Stimulated activated CD8-positive, alpha-beta memory T cell treated with anti-CD3 and anti-CD28 coated beads, Interleukin-2, amount 100 ng/mL, for 48 hours (primary cell): Measurements from ENCODE around the gene MKLN1.
A peak's percentile ranks its signal among the peaks of the same experiment; 100 is the strongest.
"Not testable (repeated sequence)": the region's sequence is repeated elsewhere in the genome, so short reads cannot be mapped to it uniquely, and the experiment has no call there.

Experiments used
- DNase-seq, 2 donors: peaks; one replicate each; pipeline ENCODE4 v3.0.0-alpha.2; 2020; ENCODE audit warnings: low read depth in 2 of 2

The MKLN1 gene

GRCh38 chr7:131312838-131313237 is 14.8 kb upstream of the MKLN1 start:
- no peak for DNase-seq

DNA sequence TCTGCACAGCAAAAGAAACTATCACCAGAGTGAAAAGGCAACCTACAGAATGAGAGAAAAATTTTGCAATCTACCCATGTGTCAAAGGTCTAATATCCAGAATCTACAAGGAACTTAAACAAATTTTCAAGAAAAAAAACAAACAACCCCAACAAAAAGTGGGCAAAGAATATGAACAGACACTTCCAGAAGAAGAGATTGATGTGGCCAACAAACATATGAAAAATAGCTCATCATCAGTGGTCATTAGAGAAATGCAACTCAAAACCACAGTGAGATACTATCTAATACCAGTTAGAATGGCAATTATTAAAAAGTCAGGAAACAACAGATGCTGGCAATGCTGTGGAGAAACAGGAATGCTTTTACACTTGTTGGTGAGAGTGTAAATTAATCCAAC is 7.1 kb upstream of the MKLN1 start:
- DNase-seq, result no peak

GRCh38 chr7:131321656-131322055 is 6.0 kb upstream of the MKLN1 start:
- no peak for DNase-seq

- DNase-seq, result no peak
Observed at GRCh38 chr7:131322061-131322460, 5.6 kb upstream of the MKLN1 start.

GRCh38 chr7:131322861-131323260 is 4.8 kb upstream of the MKLN1 start:
- no peak for DNase-seq

GRCh38 chr7:131325179-131325840 is 2.4 kb upstream of the MKLN1 start:
- peak; percentile 7 to 9 for DNase-seq

DNA sequence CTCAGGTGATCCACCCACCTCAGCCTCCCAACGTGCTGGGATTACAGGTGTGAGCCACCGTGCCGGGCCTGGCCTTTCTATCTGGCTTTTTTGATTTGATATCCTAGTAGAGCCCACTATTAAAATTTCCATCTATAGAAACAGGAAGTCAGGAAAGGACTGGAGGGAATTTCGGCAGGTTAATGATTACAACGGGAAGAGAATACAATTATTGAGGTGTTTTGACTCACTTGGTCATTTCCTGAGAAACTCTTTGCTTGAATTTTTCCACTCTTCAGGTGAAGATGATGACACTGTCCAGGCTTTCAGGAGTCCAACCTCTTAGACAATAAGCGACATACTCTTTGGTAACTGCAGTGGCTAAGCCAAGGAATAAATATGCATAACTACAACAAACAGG is 1.1 kb upstream of the MKLN1 start:
- DNase-seq, result no peak

DNA sequence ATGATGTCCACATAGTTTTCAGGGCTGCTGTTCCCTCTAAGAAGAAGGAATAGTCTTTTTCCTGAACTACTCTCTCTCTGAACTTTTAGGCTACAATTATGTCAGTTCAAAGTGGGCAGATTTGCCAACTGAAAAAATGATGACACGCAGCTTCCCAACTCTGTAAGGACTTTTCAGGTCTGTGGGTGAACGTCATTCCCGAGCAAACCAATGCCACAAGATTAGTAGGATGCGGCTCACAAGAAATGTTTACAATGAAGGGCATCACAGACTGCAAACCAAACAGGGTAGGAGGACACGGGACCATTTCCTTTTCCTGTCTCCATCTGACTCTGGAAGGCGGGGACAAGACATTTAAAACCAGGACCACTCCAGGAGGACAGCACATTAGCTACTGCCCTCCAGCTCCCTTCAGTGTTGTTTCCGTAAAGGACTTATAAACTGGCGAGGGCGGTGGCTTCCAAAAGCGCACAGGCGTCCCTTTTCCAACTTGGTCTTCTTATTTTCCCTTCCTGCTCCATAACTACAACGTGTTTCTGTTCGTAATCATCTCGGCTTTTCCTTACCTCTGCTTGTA is 539 bp upstream of the MKLN1 start:
- no peak for DNase-seq

- DNase-seq, result no peak
Observed at GRCh38 chr7:131328377-131329175, 900 bp downstream of the MKLN1 start.

DNA sequence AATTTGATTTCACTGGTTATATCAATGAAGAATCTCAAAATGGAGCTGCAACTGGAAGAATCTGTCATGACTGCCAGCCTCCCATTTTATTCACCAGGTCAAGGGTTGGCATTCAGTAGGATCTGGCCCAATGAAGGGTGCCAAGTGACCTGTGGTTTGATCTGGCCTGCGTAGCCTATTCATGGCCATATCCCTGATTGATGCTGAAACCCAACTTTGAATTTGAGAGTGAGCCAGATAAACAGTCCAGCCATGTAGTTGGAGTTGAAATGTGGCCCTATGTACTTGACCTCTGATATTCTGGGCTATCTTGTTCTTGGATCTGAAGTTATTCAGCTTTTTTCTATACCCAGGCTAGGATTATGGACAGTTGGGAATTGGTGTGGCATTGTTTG is 1.5 kb downstream of the MKLN1 start:
- DNase-seq, result no peak

GRCh38 chr7:131330299-131330698 is 2.6 kb downstream of the MKLN1 start:
- no peak for DNase-seq

DNA sequence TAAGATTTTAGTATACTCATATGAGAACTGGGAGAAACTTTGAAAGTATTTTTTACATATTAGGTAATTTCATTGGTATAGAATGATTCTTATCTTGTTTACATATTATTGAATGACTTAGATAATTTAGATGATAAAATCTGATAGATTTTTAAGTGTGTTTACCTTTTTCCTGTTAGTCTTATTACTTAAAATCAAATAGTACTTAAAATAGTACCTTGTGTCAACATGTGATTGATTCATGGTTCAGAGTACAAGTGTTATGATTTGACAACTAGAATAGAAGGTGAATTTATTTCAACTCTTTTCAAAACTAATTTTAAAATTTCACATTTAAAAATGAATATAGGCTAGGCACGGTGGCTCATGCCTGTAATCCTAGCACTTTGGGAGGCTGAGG is 4.1 kb downstream of the MKLN1 start:
- no peak for DNase-seq

GRCh38 chr7:131332729-131333128 is 5.1 kb downstream of the MKLN1 start:
- not testable (repeated sequence) for DNase-seq

DNA sequence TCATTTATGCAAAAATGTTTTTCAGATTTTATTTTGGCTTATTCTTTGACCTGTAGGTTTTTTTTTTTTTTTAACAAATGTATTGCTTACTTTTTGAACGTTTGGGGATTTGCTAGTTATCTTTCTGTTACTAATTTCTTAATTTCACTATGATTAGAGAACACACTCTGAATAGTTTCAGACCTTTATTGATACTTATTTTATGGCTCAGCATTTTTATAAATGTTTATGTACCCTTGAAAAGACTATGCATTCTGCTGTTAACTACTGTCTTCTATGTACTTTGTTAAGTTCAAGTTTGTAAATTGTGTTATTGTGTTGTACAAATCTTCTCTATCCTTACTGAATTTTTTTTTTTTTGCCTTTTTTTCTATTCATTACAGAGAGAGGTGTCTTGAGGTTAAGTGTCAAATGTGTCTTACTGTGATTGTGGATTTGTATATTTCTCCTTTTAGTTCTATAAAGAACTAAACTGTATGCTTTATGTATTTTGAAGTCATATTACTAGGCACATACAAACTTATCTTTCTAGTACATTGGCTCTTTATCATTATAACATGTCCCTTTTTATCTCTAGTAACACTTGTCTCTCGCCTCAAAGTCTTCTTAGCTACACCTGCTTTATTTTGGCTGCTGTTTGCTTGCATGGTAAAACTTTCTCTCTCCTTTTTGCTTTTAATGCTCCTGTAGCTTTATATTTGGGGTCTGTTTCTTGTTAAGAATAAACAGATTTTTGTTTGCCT is 8.1 kb downstream of the MKLN1 start:
- DNase-seq, result no peak

- DNase-seq, result no peak
Observed at GRCh38 chr7:131336956-131337355, 9.3 kb downstream of the MKLN1 start.

GRCh38 chr7:131338173-131338572 is 10.5 kb downstream of the MKLN1 start:
- DNase-seq, result no peak

- no peak for DNase-seq
Observed at GRCh38 chr7:131338691-131339390, 11.2 kb downstream of the MKLN1 start.

DNA sequence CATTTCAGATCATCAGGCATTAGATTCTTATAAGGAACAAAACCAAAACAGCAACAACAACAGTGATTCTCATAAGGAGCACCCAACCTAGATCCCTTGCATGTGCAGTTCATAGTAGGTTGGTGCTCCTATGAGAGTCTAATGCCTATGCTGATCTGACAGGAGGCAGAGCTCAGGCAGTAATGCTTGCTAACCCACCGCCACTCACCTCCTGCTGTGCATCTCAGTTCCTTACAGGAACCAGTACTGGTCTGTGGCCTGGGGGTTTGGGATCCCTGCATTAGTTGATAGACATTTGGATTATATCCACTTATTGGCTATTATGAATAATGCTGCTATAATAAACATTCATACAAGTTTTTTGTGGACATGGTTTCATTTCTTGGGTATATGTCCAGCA is 14.0 kb downstream of the MKLN1 start:
- DNase-seq, result no peak

DNA sequence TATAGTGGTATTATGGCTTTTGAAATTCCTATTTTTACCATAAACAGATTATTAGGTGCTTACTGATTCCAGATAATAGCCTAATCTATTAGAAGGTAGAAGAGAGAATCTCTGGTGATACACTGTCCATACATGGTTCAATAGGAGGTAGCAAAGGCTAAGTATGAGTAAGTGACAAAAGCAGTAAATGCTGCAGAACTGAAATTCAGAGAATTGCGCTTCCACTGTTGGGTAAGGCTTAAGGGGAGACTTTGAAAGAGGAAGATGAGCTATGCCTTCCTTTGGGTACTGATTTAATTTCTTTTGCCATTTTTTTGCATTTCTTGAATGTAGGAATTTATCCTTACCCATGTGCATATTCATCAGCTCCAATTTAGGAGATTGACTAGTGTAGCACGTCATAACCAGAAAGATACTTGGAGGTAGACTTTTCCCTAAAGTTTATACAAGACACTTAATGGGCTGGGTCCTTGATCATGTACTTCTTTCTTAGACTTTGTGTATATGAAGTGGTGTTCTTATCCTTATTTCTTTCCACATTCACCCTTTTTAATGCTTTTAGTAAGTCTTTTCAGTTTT is 15.3 kb downstream of the MKLN1 start:
- no peak for DNase-seq

DNA sequence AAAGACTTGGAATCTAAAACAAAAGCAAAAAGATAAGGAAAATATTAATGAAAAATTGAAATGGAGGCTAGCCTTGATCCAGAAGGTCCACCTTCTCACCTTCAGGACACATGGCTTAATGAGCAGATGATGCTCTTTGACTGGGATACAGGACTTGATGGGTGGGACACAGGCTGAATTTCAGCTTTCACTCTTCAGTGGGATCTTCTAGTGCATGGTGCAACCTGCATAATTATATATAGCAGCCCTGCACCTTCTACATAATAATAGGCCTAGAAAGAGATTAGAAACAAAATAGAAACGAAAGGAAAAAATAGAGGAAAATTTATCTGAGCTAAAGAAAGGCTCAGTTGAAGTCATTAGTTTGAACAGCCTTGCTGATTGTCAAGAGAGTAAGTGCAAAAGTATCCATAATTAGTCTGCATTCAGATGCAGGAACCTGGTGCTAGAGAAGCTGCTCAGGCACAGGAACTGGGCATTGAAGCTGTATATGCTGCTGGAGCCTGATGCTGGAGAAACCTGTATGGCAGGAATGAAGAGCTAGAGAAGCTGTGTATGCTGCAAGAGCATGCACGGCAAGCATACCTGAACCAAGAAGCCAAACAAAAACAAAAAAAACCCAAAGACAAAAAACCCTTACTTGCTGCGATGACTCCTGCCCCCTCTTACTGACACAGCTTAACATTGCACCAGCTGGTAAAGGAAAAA is 19.4 kb downstream of the MKLN1 start:
- DNase-seq, result no peak

- DNase-seq, result no peak
Observed at GRCh38 chr7:131352032-131352431, 24.4 kb downstream of the MKLN1 start.
